ENCODE measurements around the gene GID4.

Gene GID4

DNA sequence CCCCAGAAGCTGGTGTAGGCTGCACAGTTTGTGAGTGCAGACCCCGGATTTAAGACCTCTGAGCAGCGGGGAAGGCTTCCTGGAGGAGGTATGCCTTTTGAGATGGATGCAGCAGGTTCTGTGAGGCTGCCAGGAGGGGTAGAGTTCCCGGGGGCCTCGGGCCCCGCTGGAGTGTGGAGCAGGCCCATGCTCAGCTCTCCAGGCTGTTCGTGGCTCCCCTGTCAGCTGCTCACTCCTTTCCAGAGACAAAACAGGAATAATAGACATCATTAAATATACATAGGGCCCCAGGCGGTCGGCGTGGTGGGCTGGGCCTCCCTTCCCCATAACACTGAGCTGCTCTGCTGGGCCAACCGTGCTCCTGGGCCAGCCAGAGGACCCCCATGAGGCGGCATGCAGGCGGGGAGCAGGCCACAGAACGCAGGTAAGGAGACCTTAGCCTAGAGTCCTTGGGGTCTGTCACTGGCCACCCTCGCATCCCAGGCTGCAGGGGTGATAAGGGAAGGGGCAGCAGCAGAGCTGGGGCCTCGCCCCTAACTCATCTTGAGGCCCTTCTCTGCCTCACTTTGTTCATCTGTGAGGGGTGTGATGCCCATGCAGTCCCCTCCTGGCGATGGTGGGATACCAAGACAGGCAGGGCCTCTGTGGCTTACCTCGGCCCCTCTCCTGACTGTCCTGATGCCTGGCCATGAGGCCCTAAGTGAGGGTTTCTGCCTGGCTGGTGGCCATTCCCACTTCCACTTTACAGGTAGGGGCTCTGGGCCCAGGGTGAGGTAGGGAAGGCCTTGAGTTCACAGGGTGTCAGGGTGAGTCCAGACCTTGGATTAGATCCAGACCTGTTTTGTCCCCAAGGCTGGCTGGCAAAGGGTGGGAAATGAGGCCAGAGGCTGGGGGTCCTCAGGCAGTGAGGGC, 69.4 kb downstream of the GID4 start, which contains the start of gene MYO15A:
MYO15A (plus strand) TSS at position 356 of the 912 bp plus-strand sequence. CDS start 10,045 bp downstream, outside the sequence.
- TF ChIP-seq RAD21 (IDR thresholded peaks at IDR 0.05; ENCODE audit: low read depth) (no peak), EP300 (IDR thresholded peaks at IDR 0.05; ENCODE audit: borderline replicate concordance) (no peak), TEAD4 (IDR thresholded peaks at IDR 0.05) (no peak), CREB1 (IDR thresholded peaks at IDR 0.05; ENCODE audit: low read depth) (no peak), TAF1 (IDR thresholded peaks at IDR 0.05; ENCODE audit: low read depth) (no peak), FOXM1 (IDR thresholded peaks at IDR 0.05; ENCODE audit: borderline replicate concordance, low read depth) (no peak)
- TF ChIP-seq, protein P1, sequence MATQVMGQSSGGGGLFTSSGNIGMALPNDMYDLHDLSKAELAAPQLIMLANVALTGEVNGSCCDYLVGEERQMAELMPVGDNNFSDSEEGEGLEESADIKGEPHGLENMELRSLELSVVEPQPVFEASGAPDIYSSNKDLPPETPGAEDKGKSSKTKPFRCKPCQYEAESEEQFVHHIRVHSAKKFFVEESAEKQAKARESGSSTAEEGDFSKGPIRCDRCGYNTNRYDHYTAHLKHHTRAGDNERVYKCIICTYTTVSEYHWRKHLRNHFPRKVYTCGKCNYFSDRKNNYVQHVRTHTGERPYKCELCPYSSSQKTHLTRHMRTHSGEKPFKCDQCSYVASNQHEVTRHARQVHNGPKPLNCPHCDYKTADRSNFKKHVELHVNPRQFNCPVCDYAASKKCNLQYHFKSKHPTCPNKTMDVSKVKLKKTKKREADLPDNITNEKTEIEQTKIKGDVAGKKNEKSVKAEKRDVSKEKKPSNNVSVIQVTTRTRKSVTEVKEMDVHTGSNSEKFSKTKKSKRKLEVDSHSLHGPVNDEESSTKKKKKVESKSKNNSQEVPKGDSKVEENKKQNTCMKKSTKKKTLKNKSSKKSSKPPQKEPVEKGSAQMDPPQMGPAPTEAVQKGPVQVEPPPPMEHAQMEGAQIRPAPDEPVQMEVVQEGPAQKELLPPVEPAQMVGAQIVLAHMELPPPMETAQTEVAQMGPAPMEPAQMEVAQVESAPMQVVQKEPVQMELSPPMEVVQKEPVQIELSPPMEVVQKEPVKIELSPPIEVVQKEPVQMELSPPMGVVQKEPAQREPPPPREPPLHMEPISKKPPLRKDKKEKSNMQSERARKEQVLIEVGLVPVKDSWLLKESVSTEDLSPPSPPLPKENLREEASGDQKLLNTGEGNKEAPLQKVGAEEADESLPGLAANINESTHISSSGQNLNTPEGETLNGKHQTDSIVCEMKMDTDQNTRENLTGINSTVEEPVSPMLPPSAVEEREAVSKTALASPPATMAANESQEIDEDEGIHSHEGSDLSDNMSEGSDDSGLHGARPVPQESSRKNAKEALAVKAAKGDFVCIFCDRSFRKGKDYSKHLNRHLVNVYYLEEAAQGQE (IDR thresholded peaks at IDR 0.05; ENCODE audit: low read depth) = no peak

DNA sequence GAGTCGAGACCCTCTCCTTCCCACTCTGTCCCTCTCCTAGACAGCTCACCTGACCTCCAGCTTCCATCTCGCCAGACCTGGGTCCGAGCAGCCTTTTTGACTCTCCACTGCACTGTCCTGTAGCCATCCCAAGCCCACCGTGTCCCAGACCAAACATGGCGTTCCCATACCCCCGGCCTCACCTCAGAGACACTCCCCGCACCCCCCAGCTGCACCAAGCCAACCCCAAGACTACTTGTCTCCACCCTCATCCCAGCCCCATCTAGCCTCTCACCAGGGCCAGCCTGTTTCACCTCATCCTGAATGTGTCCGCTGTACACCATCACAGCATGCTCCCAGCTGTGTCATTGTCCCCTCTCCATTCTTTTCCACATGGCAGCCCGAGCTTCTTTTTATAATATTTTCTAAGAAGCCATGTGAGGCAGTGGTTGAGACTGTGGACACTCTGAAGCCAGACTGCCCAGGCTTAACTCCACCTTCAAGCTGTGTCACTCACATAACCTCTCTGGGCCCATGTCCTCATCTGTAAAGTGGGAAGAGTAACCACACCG, 70.8 kb downstream of the GID4 start:
- no peak for TF ChIP-seq CEBPB (IDR thresholded peaks at IDR 0.05)

DNA sequence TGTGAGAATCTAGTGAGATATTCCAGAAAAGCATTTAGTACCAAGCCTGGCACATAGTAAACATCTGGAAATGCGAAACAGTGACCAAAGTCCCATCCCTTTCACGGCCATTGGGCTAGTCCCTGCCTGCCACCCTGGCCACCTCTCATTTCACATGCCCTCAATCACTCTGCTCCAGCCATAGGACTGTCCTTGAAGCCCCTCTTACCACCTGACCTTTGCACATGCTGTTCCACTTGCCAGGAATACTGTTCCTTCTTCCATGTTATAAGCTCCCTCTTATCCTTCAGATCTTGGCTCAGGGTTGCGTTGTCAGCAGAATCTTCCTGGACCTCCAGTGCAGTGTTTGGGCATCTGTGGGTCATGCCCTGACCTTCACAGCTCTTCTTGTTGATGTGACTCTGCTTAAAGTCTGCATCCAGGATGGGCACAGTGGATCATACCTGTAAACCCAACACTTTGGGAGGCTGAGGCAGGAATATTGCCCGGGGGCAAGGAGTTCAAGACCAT, 71.5 kb downstream of the GID4 start:
- no peak for TF ChIP-seq CREB1 (IDR thresholded peaks at IDR 0.05; ENCODE audit: low read depth)
- TF ChIP-seq, protein P2, sequence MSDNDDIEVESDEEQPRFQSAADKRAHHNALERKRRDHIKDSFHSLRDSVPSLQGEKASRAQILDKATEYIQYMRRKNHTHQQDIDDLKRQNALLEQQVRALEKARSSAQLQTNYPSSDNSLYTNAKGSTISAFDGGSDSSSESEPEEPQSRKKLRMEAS (IDR thresholded peaks at IDR 0.05) = no peak
- TF ChIP-seq NFIC (IDR thresholded peaks at IDR 0.05) = no peak
- TF ChIP-seq, protein P3, sequence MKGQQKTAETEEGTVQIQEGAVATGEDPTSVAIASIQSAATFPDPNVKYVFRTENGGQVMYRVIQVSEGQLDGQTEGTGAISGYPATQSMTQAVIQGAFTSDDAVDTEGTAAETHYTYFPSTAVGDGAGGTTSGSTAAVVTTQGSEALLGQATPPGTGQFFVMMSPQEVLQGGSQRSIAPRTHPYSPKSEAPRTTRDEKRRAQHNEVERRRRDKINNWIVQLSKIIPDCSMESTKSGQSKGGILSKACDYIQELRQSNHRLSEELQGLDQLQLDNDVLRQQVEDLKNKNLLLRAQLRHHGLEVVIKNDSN (IDR thresholded peaks at IDR 0.05) = no peak
- TF ChIP-seq FOXM1 (IDR thresholded peaks at IDR 0.05; ENCODE audit: borderline replicate concordance, low read depth) = no peak

DNA sequence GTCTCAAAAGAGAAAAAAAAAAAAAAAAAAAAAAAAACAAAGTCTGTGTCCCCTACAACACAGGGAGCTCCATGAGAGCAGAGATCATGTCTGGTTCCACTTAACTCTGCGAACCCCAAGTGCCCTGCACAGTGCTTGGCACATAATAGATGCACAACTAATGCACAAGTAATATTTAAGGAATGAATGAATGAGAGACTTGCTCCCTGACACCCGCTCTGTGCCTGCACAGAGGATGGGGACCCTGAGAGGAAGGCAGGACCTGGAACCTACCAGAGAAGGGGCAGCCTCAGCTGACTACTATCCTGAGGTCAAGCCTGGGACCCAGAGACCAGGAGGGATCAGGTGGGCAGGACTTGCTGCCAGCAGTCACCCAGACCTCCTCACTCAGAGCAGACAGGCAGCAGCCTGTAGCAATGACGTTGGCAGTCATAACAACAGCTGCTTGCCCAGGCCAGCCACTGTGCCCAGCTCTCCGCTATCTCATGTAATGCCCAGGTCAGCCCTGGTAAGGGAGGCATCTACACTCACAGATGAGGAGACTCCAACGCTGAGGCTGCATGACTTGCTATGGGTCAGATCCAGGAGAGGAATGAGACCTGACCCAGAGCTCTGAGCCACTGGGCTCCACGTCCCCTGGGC, 72.2 kb downstream of the GID4 start:
- TF ChIP-seq, protein P1 (IDR thresholded peaks at IDR 0.05; ENCODE audit: low read depth) = no peak
- no peak for TF ChIP-seq NFIC (IDR thresholded peaks at IDR 0.05)

DNA sequence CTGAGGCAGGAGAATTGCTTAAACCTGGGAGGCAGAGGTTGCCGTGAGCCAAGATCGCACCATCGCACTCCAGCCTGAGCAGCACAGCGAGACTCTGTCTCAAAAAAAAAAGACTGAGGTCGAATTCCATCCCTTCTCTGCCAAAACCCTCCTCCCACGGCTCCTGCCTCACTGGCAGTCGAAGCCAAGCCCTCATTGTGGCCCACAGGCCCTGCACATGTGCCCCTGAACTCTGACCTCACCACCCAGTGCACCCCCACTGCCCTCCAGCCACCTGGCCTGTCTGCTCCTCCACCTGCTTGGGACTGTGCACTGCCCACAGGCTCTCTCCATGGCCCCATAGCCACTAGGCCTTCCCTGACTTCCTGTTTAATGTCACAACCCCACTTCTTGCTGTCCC, 76.3 kb downstream of the GID4 start:
- TF ChIP-seq NFIC (IDR thresholded peaks at IDR 0.05) (no peak), TAF1 (IDR thresholded peaks at IDR 0.05; ENCODE audit: low read depth) (no peak), TEAD4 (IDR thresholded peaks at IDR 0.05) (no peak), ZBTB7A (IDR thresholded peaks at IDR 0.05; ENCODE audit: low read depth) (no peak), EGR1 (IDR thresholded peaks at IDR 0.05) (no peak), YY1 (IDR thresholded peaks at IDR 0.05; ENCODE audit: low read depth) (no peak), RAD21 (IDR thresholded peaks at IDR 0.05; ENCODE audit: low read depth) (no peak), EP300 (IDR thresholded peaks at IDR 0.05; ENCODE audit: borderline replicate concordance) (no peak), FOXM1 (IDR thresholded peaks at IDR 0.05; ENCODE audit: borderline replicate concordance, low read depth) (no peak), CREB1 (IDR thresholded peaks at IDR 0.05; ENCODE audit: low read depth) (no peak), CEBPB (IDR thresholded peaks at IDR 0.05) (no peak), TCF12 (IDR thresholded peaks at IDR 0.05; ENCODE audit: low read depth) (no peak)
- TF ChIP-seq, protein P1 (IDR thresholded peaks at IDR 0.05; ENCODE audit: low read depth) = no peak
- TF ChIP-seq, protein P2 (IDR thresholded peaks at IDR 0.05) = no peak
- TF ChIP-seq, protein P3 (IDR thresholded peaks at IDR 0.05) = no peak
